ENCODE results near the gene TNMD.

The TNMD gene

GRCh38 chrX:100647739-100648138 is 63.0 kb downstream of the TNMD start:
- H3K36me3 ChIP-seq (ENCODE audit: insufficient read depth, low read length), result no peaks in the 10 kb centered on the region
- no peaks in the 10 kb centered on the region for H4K20me1 ChIP-seq (ENCODE audit: insufficient read depth, low read length, poor library complexity, severe bottlenecking)
- H3K9me3 ChIP-seq (ENCODE audit: insufficient read depth, low read depth, low read length), result no peaks in the 10 kb centered on the region
- H3K9me2 ChIP-seq (replicated peaks; ENCODE audit: low read depth, low read length), result no peaks in the 10 kb centered on the region
- no peaks in the 10 kb centered on the region for H3K27me3 ChIP-seq (ENCODE audit: insufficient read depth, low read length, poor library complexity, severe bottlenecking)
- no peaks in the 10 kb centered on the region for H3K79me2 ChIP-seq (ENCODE audit: insufficient read depth, low read length)
- H3K4me1 ChIP-seq (ENCODE audit: insufficient read depth, low read length, poor library complexity, severe bottlenecking), result no peaks in the 10 kb centered on the region
- no peak overlapping the region for H3K4me2 ChIP-seq (ENCODE audit: low read depth, low read length, poor library complexity, severe bottlenecking)
- no peak overlapping the region for H3K4me3 ChIP-seq (ENCODE audit: low read length, poor library complexity, severe bottlenecking)
- no peak overlapping the region for H2AFZ ChIP-seq (ENCODE audit: low read length)
- no peak overlapping the region for H3K9ac ChIP-seq (ENCODE audit: low read depth, low read length, poor library complexity, severe bottlenecking)
- H3F3A ChIP-seq (ENCODE audit: low read depth), result no peaks in the 10 kb centered on the region
- TF ChIP-seq, protein P1, sequence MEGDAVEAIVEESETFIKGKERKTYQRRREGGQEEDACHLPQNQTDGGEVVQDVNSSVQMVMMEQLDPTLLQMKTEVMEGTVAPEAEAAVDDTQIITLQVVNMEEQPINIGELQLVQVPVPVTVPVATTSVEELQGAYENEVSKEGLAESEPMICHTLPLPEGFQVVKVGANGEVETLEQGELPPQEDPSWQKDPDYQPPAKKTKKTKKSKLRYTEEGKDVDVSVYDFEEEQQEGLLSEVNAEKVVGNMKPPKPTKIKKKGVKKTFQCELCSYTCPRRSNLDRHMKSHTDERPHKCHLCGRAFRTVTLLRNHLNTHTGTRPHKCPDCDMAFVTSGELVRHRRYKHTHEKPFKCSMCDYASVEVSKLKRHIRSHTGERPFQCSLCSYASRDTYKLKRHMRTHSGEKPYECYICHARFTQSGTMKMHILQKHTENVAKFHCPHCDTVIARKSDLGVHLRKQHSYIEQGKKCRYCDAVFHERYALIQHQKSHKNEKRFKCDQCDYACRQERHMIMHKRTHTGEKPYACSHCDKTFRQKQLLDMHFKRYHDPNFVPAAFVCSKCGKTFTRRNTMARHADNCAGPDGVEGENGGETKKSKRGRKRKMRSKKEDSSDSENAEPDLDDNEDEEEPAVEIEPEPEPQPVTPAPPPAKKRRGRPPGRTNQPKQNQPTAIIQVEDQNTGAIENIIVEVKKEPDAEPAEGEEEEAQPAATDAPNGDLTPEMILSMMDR (conservative IDR thresholded peaks at IDR 0.05; ENCODE audit: low read length), result no peak
- TF ChIP-seq EZH2phosphoT487 (IDR thresholded peaks at IDR 0.05; ENCODE audit: borderline replicate concordance), result no peak

- Histone ChIP-seq H2AFZ (ENCODE audit: low read length) (no peak overlapping the region), H3K9me2 (replicated peaks; ENCODE audit: low read depth, low read length) (no peaks in the 10 kb centered on the region), H3K36me3 (ENCODE audit: insufficient read depth, low read length) (no peaks in the 10 kb centered on the region), H3K4me3 (ENCODE audit: low read length, poor library complexity, severe bottlenecking) (no peak overlapping the region), H3K79me2 (ENCODE audit: insufficient read depth, low read length) (no peaks in the 10 kb centered on the region), H3K4me1 (ENCODE audit: insufficient read depth, low read length, poor library complexity, severe bottlenecking) (no peaks in the 10 kb centered on the region), H4K20me1 (ENCODE audit: insufficient read depth, low read length, poor library complexity, severe bottlenecking) (no peaks in the 10 kb centered on the region), H3K27me3 (ENCODE audit: insufficient read depth, low read length, poor library complexity, severe bottlenecking) (no peaks in the 10 kb centered on the region), H3K9ac (ENCODE audit: low read depth, low read length, poor library complexity, severe bottlenecking) (no peak overlapping the region), H3F3A (ENCODE audit: low read depth) (no peaks in the 10 kb centered on the region), H3K9me3 (ENCODE audit: insufficient read depth, low read depth, low read length) (no peaks in the 10 kb centered on the region), H3K4me2 (ENCODE audit: low read depth, low read length, poor library complexity, severe bottlenecking) (no peak overlapping the region)
- TF ChIP-seq, protein P1 (conservative IDR thresholded peaks at IDR 0.05; ENCODE audit: low read length), result no peak
- TF ChIP-seq EZH2phosphoT487 (IDR thresholded peaks at IDR 0.05; ENCODE audit: borderline replicate concordance), result no peak
Observed at GRCh38 chrX:100648458-100649417, 64.0 kb downstream of the TNMD start.

All from Loucy (cell line).